Left lung (tissue), 10 donors: ENCODE data around the gene GALNT16. TPM values are rescaled to one million over a fixed set of nuclear protein-coding genes. Genes with fewer than 3 reads are reported as not detected.

Experiments
- ATAC-seq: fragments of 200-7000 bp; cut with Tn5 transposase; one replicate; pipeline ENCODE4 v1.9.1; 2020; ENCODE audit warnings: moderate library complexity
- DNase-seq, 4 donors: peaks; one replicate each; pipeline ENCODE4 v3.0.0-alpha.2; 2013 to 2020
- H3K27ac ChIP-seq, 2 donors: fragments of 200-600 bp; sonication (generic) in 1 of 2; one replicate each; pipeline versions ENCODE4 v1.5.0 to v1.8.0; 2020 to 2021
- H3K27me3 ChIP-seq, 2 donors: fragments of 200-600 bp; sonication (generic) in 1 of 2; one replicate each; pipeline versions ENCODE4 v1.5.0 to v1.8.0; 2020 to 2021
- H3K36me3 ChIP-seq, 2 donors: fragments of 200-600 bp; sonication (generic) in 1 of 2; one replicate each; pipeline versions ENCODE4 v1.5.0 to v1.8.0; 2020 to 2021
- H3K4me1 ChIP-seq, 2 donors: fragments of 200-600 bp; one replicate each; pipeline ENCODE4 v1.8.0; 2021
- H3K4me3 ChIP-seq, 2 donors: fragments of 200-600 bp; sonication (generic) in 1 of 2; one replicate each; pipeline versions ENCODE4 v1.5.0 to v1.8.0; 2020 to 2021; ENCODE audit warnings: mild to moderate bottlenecking in 1 of 2
- H3K9me3 ChIP-seq, 2 donors: fragments of 200-600 bp; sonication (generic) in 1 of 2; one replicate each; pipeline versions ENCODE4 v1.5.0 to v1.8.0; 2020 to 2021
- CTCF ChIP-seq, 2 donors: fragments of 200-600 bp; sonication (generic) in 1 of 2; IDR thresholded peaks; one replicate each; pipeline versions ENCODE4 v1.5.0 to v1.8.0; 2021; ENCODE audit warnings: antibody characterized with exemption in 2 of 2
- intact Hi-C, 2 donors: fragments of 100-400 bp; cut with DNase I; formaldehyde crosslinking; loops; one replicate each; pipeline versions ENCODE4 v1.11.2 to v1.14.2; 2022
- polyA plus RNA-seq, 6 donors: library from polyadenylated mRNA; unstranded; fragments of 120-200 nt; gene quantifications; one replicate each; pipeline ENCODE4 v1.2.1, GENCODE V29; 2013; ENCODE audit not compliant: insufficient read length in 6 of 6
- total RNA-seq, 2 donors: library from RNA; stranded (reverse); fragmentation: NEBNext Ultra II Directional; extraction: Animal tissue kit (Norgen Biotek cat#: 25700); gene quantifications; one replicate each; pipeline ENCODE4 v1.2.1, GENCODE V29; 2021
- donor health status: DM: no; HTN: yes; CAD: no.
- donor health status: DM: no; HTN: no; CAD: no.

GALNT16 gene
- total and polyA plus RNA-seq, 8 donors = 2.4 to 5.0 (median 3.7) TPM

GRCh38 chr14:69237142-69237541 lies 22.8 kb upstream of the GALNT16 start:
- H3K4me1 ChIP-seq = no peaks in the 10 kb centered on the region
- intact Hi-C loops = no loop called here
- no peak for ATAC-seq
- H3K27ac ChIP-seq = no peak overlapping the region
- H3K36me3 ChIP-seq = peaks cover 0 to 74% of the 10 kb centered on the region in 2 donors
- no peaks in the 10 kb centered on the region for H3K9me3 ChIP-seq
- no peaks in the 10 kb centered on the region for H3K27me3 ChIP-seq
- no peak for DNase-seq
- TF ChIP-seq CTCF (IDR thresholded peaks at IDR 0.05) = no peak
- no peak overlapping the region for H3K4me3 ChIP-seq

- Histone ChIP-seq H3K27me3 (no peaks in the 10 kb centered on the region), H3K36me3 (peaks cover 0 to 72% of the 10 kb centered on the region in 2 donors), H3K27ac (no peak overlapping the region), H3K4me1 (no peaks in the 10 kb centered on the region), H3K4me3 (no peak overlapping the region), H3K9me3 (no peaks in the 10 kb centered on the region)
- DNase-seq = no peak
- intact Hi-C loops = no loop called here
- no peak for ATAC-seq
- TF ChIP-seq CTCF (IDR thresholded peaks at IDR 0.05) = no peak
Measured at GRCh38 chr14:69237584-69237983, 22.4 kb upstream of the GALNT16 start.

GRCh38 chr14:69238883-69239282 lies 21.1 kb upstream of the GALNT16 start:
- Histone ChIP-seq H3K27me3 (no peaks in the 10 kb centered on the region), H3K4me3 (no peak overlapping the region), H3K36me3 (peaks cover 0 to 68% of the 10 kb centered on the region in 2 donors), H3K27ac (no peak overlapping the region), H3K4me1 (peaks cover 0 to 2% of the 10 kb centered on the region in 2 donors), H3K9me3 (no peaks in the 10 kb centered on the region)
- no peak for TF ChIP-seq CTCF (IDR thresholded peaks at IDR 0.05)
- intact Hi-C loops = no loop called here
- no peak for ATAC-seq
- DNase-seq = no peak

GRCh38 chr14:69240527-69241173 lies 19.3 kb upstream of the GALNT16 start:
- peaks cover 0 to 56% of the 10 kb centered on the region in 2 donors for H3K36me3 ChIP-seq
- H3K9me3 ChIP-seq = no peaks in the 10 kb centered on the region
- H3K27ac ChIP-seq = no peak overlapping the region
- H3K27me3 ChIP-seq = no peaks in the 10 kb centered on the region
- ATAC-seq = no peak
- no peak for TF ChIP-seq CTCF (IDR thresholded peaks at IDR 0.05)
- DNase-seq = no peak
- H3K4me3 ChIP-seq = no peak overlapping the region
- intact Hi-C loops = loop anchor here in 1 of 2 donors (5.0 kb wide), 1 partner anchor 222 kb away; no protein-coding TSS in a partner anchor
- H3K4me1 ChIP-seq = peaks cover 0 to 2% of the 10 kb centered on the region in 2 donors

- Histone ChIP-seq H3K9me3 (no peaks in the 10 kb centered on the region), H3K4me3 (no peak overlapping the region), H3K27ac (no peak overlapping the region), H3K27me3 (no peaks in the 10 kb centered on the region), H3K36me3 (peaks cover 0 to 47% of the 10 kb centered on the region in 2 donors), H3K4me1 (peaks cover 0 to 2% of the 10 kb centered on the region in 2 donors)
- intact Hi-C loops = loop anchor here in 1 of 2 donors (5.0 kb wide), 1 partner anchor 221 kb away; no protein-coding TSS in a partner anchor
- no peak for TF ChIP-seq CTCF (IDR thresholded peaks at IDR 0.05)
- ATAC-seq = no peak
- no peak for DNase-seq
Measured at GRCh38 chr14:69241577-69241976, 18.4 kb upstream of the GALNT16 start.
